Mesendoderm (in vitro differentiated cells): Measurements from ENCODE around the gene C19orf12.
"Not testable (repeated sequence)": the region's sequence is repeated elsewhere in the genome, so short reads cannot be mapped to it uniquely, and the experiment has no call there.

Experiments
- DNase-seq: peaks from one replicate; pipeline ENCODE4 v3.0.0; 2013
- H2AK5ac ChIP-seq: 2 replicates; pipeline ENCODE4 v1.6.1; 2013; ENCODE audit warnings: low read length, inconsistent platforms
- H2BK120ac ChIP-seq: 2 replicates; pipeline ENCODE4 v1.6.1; 2013; ENCODE audit warnings: low read depth, mild to moderate bottlenecking, low read length, moderate library complexity, mixed read lengths
- H2BK15ac ChIP-seq: replicated peaks from 2 replicates; pipeline ENCODE4 v1.6.1; 2013; ENCODE audit warnings: low read depth, mild to moderate bottlenecking, moderate library complexity
- H2BK5ac ChIP-seq: 2 replicates; pipeline ENCODE4 v1.6.1; 2013; ENCODE audit warnings: low read length, inconsistent platforms
- H3K18ac ChIP-seq: 2 replicates; pipeline ENCODE4 v1.6.1; 2013; ENCODE audit warnings: mild to moderate bottlenecking, low read length, mixed read lengths
- H3K23ac ChIP-seq: one replicate; pipeline ENCODE4 v1.6.1; 2013; ENCODE audit warnings: low read length
- H3K27ac ChIP-seq: 2 replicates; pipeline ENCODE4 v1.5.1; 2013; ENCODE audit warnings: low read depth, mild to moderate bottlenecking, inconsistent platforms, low read length, moderate library complexity
- H3K27me3 ChIP-seq: 2 replicates; pipeline ENCODE4 v1.6.1; 2013; ENCODE audit warnings: low read length, control low read depth, mild to moderate bottlenecking, inconsistent platforms; ENCODE audit not compliant: insufficient read depth, poor library complexity
- H3K36me3 ChIP-seq: 2 replicates; pipeline ENCODE4 v1.6.1; 2013; ENCODE audit warnings: low read length, inconsistent platforms; ENCODE audit not compliant: control insufficient read depth, insufficient read depth
- H3K4ac ChIP-seq: one replicate; pipeline ENCODE4 v1.6.1; 2013; ENCODE audit warnings: low read depth, mild to moderate bottlenecking, low read length, moderate library complexity
- H3K4me1 ChIP-seq: 2 replicates; pipeline ENCODE4 v1.6.1; 2013; ENCODE audit warnings: low read depth, low read length, inconsistent platforms; ENCODE audit not compliant: control insufficient read depth
- H3K4me2 ChIP-seq: 2 replicates; pipeline ENCODE4 v1.6.1; 2013; ENCODE audit warnings: low read length
- H3K4me3 ChIP-seq: 2 replicates; pipeline ENCODE4 v1.5.1; 2013; ENCODE audit warnings: mild to moderate bottlenecking, low read length
- H3K56ac ChIP-seq: one replicate; pipeline ENCODE4 v1.6.1; 2013; ENCODE audit warnings: low read length
- H3K79me1 ChIP-seq: 2 replicates; pipeline ENCODE4 v1.6.1; 2013; ENCODE audit warnings: low read length, inconsistent platforms
- H3K79me2 ChIP-seq: 2 replicates; pipeline ENCODE4 v1.6.1; 2013; ENCODE audit warnings: mild to moderate bottlenecking, low read length; ENCODE audit not compliant: control insufficient read depth, insufficient read depth
- H3K9ac ChIP-seq: 2 replicates; pipeline ENCODE4 v1.6.1; 2013; ENCODE audit warnings: low read length, inconsistent platforms
- H4K5ac ChIP-seq: one replicate; pipeline ENCODE4 v1.6.1; 2013; ENCODE audit warnings: low read length
- H4K8ac ChIP-seq: one replicate; pipeline ENCODE4 v1.6.1; 2013; ENCODE audit warnings: low read depth, mild to moderate bottlenecking, control low read depth, low read length, moderate library complexity
- WGBS: extraction: QIAGEN DNeasy Blood & Tissue Kit; methylation state at CpG from one replicate; pipeline ENCODE4 v1.1.7; 2013; ENCODE audit warnings: low lambda C conversion rate, missing lambda C conversion rate; ENCODE audit not compliant: insufficient coverage; ENCODE audit errors: extremely low coverage; 5-methylcytosine and 5-hydroxymethylcytosine counted together

The C19orf12 gene

DNA sequence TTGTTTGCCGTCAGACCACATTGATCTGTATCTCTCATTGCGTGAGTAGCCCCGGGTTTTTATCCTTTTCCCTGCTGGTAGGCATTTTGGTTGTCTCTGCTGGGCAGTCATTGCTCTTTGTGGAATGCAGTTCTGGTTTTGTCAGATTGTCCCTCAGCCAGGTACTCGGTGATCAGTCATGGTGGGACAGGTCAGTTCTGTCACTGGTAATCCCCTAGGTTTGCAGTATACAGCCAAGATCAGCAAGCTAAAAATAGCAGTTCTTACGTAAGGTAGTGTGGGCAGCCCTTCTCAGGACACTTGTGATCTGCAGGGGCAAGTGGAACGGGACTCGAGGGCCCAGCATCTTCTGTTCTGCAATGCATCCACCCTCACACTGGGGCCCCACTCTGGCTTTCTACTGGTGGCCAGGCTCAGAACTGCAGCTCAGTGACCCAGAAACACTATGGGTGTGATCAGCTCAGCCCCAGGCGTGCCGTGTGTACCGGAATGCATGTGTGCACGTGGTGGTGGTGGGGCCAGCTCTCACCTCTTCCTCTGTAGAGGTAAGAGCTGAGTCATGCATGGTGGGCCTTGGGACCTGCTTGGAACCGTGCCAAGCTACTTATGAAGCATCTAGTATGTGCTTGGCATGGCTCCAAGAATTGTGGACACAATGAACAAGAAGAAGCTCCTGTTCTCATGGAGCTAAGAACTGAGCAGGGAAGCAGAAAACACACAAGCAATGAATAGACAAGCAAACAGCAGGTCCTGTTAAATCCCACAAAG is 43.5 kb downstream of the C19orf12 start:
- H4K5ac ChIP-seq, result no peak overlapping the region
- H2BK15ac ChIP-seq, result no peak overlapping the region
- H2BK5ac ChIP-seq, result no peak overlapping the region
- H3K23ac ChIP-seq, result no peak overlapping the region
- no peak overlapping the region for H2AK5ac ChIP-seq
- H3K79me1 ChIP-seq, result peaks cover 1% of the 10 kb centered on the region
- no peak overlapping the region for H2BK120ac ChIP-seq
- H4K8ac ChIP-seq, result no peak overlapping the region
- H3K79me2 ChIP-seq, result no peaks in the 10 kb centered on the region
- peaks cover 3% of the 10 kb centered on the region for H3K4me1 ChIP-seq
- H3K4me3 ChIP-seq, result no peak overlapping the region
- H3K56ac ChIP-seq, result no peak overlapping the region
- no peak overlapping the region for H3K4ac ChIP-seq
- no peaks in the 10 kb centered on the region for H3K36me3 ChIP-seq
- no peak overlapping the region for H3K27ac ChIP-seq
- H3K18ac ChIP-seq, result no peak overlapping the region
- WGBS, result no CpG with 5 or more reads among the region's 12 CpGs
- no peak overlapping the region for H3K9ac ChIP-seq
- H3K27me3 ChIP-seq, result no peaks in the 10 kb centered on the region
- DNase-seq, result no peak
- H3K4me2 ChIP-seq, result no peak overlapping the region

DNA sequence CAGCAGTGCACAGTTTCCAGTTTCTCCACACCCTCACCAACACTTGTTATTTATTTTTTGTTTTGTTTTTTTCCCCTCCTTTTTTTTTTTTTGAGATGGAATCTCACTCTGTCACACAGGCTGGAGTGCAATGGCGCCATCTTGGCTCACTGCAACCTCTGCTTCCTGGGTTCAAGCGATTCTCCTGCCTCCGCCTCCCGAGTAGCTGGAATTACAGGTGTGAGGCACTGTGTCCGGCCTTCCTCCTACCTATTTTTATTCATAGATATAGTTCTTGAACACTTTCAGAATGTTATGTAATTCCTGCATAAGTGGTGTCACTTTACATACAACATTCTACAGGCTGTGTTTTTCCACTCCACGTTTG is 44.1 kb downstream of the C19orf12 start:
- not testable (repeated sequence) for H3K9ac ChIP-seq, H3K23ac ChIP-seq, H4K8ac ChIP-seq, H3K4ac ChIP-seq, H3K56ac ChIP-seq, H3K4me1 ChIP-seq, H2BK15ac ChIP-seq, DNase-seq, H2AK5ac ChIP-seq, H2BK5ac ChIP-seq, H2BK120ac ChIP-seq, H3K4me3 ChIP-seq, H3K27me3 ChIP-seq, H3K4me2 ChIP-seq, H3K79me1 ChIP-seq, H4K5ac ChIP-seq, H3K79me2 ChIP-seq, H3K36me3 ChIP-seq, H3K18ac ChIP-seq, H3K27ac ChIP-seq
- no CpG with 5 or more reads among the region's 6 CpGs for WGBS

DNA sequence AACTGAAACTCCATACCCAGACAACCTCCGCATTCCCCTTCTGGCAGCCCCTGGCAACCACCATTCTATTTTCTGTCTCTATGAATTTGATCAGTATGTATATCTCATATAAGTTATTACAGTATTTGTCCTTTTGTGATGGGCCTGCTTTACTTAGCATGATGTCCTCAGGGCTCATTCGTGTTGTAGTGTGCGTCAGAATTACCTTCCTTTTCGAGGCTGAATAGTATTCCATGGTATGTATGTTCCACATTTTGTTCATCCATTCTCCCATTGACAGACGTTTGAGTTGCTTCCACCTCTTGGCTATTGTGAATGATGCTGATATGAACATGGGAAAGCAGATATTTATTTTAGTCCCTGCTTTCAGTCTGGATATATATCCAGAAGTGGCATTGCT is 44.8 kb downstream of the C19orf12 start:
- H3K56ac ChIP-seq, result no peak overlapping the region

GRCh38 chr19:29668746-29669609 is 46.1 kb downstream of the C19orf12 start:
- H3K79me2 ChIP-seq, result no peaks in the 10 kb centered on the region
- H3K36me3 ChIP-seq, result no peaks in the 10 kb centered on the region
- no peak overlapping the region for H2BK120ac ChIP-seq
- H4K8ac ChIP-seq, result no peak overlapping the region
- no peak overlapping the region for H4K5ac ChIP-seq
- DNase-seq, result no peak
- no peak overlapping the region for H2BK5ac ChIP-seq
- no peak overlapping the region for H3K27ac ChIP-seq
- H3K27me3 ChIP-seq, result no peaks in the 10 kb centered on the region
- no peak overlapping the region for H3K18ac ChIP-seq
- no peak overlapping the region for H2AK5ac ChIP-seq
- H3K9ac ChIP-seq, result no peak overlapping the region
- no peak overlapping the region for H3K56ac ChIP-seq
- H2BK15ac ChIP-seq, result no peak overlapping the region
- no peak overlapping the region for H3K4me3 ChIP-seq
- no CpG with 5 or more reads among the region's 13 CpGs for WGBS
- no peak overlapping the region for H3K4me2 ChIP-seq
- peaks cover 7% of the 10 kb centered on the region for H3K4me1 ChIP-seq
- peaks cover 1% of the 10 kb centered on the region for H3K79me1 ChIP-seq
- H3K23ac ChIP-seq, result no peak overlapping the region
- no peak overlapping the region for H3K4ac ChIP-seq

More for the DNA sequence above, 44.8 kb downstream of the C19orf12 start:
- no peak overlapping the region for H3K27ac ChIP-seq
- no CpG with 5 or more reads among the region's 5 CpGs for whole genome bisulfite sequencing
- H4K5ac ChIP-seq, result no peak overlapping the region
- H2BK120ac ChIP-seq, result no peak overlapping the region
- H4K8ac ChIP-seq, result no peak overlapping the region
- no peaks in the 10 kb centered on the region for H3K79me2 ChIP-seq
- no peak overlapping the region for H2BK5ac ChIP-seq
- H3K4me2 ChIP-seq, result no peak overlapping the region
- H3K4ac ChIP-seq, result no peak overlapping the region
- DNase-seq, result no peak
- no peak overlapping the region for H3K9ac ChIP-seq
- peaks cover 7% of the 10 kb centered on the region for H3K4me1 ChIP-seq
- peaks cover 1% of the 10 kb centered on the region for H3K79me1 ChIP-seq
- no peaks in the 10 kb centered on the region for H3K36me3 ChIP-seq
- no peak overlapping the region for H2BK15ac ChIP-seq
- H3K27me3 ChIP-seq, result no peaks in the 10 kb centered on the region
- no peak overlapping the region for H3K4me3 ChIP-seq
- H3K23ac ChIP-seq, result no peak overlapping the region
- no peak overlapping the region for H2AK5ac ChIP-seq
- no peak overlapping the region for H3K18ac ChIP-seq

GRCh38 chr19:29667901-29668341 is 47.1 kb downstream of the C19orf12 start:
- no peak overlapping the region for H3K56ac ChIP-seq
- H3K9ac ChIP-seq, result no peak overlapping the region
- no peaks in the 10 kb centered on the region for H3K79me2 ChIP-seq
- H3K4ac ChIP-seq, result no peak overlapping the region
- H2BK15ac ChIP-seq, result no peak overlapping the region
- no peak overlapping the region for H3K4me2 ChIP-seq
- no peak for DNase-seq
- no peak overlapping the region for H2BK5ac ChIP-seq
- H3K27me3 ChIP-seq, result no peaks in the 10 kb centered on the region
- no CpG with 5 or more reads among the region's 7 CpGs for WGBS
- peaks cover 7% of the 10 kb centered on the region for H3K4me1 ChIP-seq
- no peak overlapping the region for H2AK5ac ChIP-seq
- no peak overlapping the region for H4K8ac ChIP-seq
- no peaks in the 10 kb centered on the region for H3K36me3 ChIP-seq
- H3K79me1 ChIP-seq, result peaks cover 1% of the 10 kb centered on the region
- no peak overlapping the region for H3K27ac ChIP-seq
- H4K5ac ChIP-seq, result no peak overlapping the region
- no peak overlapping the region for H2BK120ac ChIP-seq
- no peak overlapping the region for H3K23ac ChIP-seq
- H3K4me3 ChIP-seq, result no peak overlapping the region
- H3K18ac ChIP-seq, result no peak overlapping the region
